ENCODE measurements around the gene SORCS2.

GRCh38 chr4:7374571-7374970 lies 182.2 kb downstream of the SORCS2 start:
- no peak for TF ChIP-seq POLR2AphosphoS5 (IDR thresholded peaks at IDR 0.05)
- TF ChIP-seq CTCF (IDR thresholded peaks at IDR 0.05): no peak

Measured in breast epithelium (tissue), 3 donors.